ENCODE data around the gene PHACTR3. TPM values are rescaled to one million over a fixed set of nuclear protein-coding genes. Genes with fewer than 3 reads are reported as not detected.

The PHACTR3 gene
- total and polyA plus RNA-seq, 2 of the 8 experiments (the other 6 are each of a cell fraction or from before 2014, with no cell fraction given), result 0.05 to 0.13 TPM

GRCh38 chr20:59884494-59884893 lies 280.2 kb downstream of the PHACTR3 start:
- Histone ChIP-seq H4K8ac (ENCODE audit: extremely low read depth, insufficient read depth, low read length) (no peak overlapping the region), H3K9me3 (ENCODE audit: insufficient read depth in 2 of 2, low read depth in 1 of 2, low read length in 1 of 2) (peaks cover 17 to 28% of the 10 kb centered on the region in 2 experiments), H2AFZ (ENCODE audit: low read length) (no peak overlapping the region), H2BK5ac (ENCODE audit: low read depth, low read length) (no peak overlapping the region), H3K27ac (ENCODE audit: low read depth, low read length) (no peak overlapping the region), H2BK15ac (ENCODE audit: low read length) (no peak overlapping the region), H3K18ac (ENCODE audit: extremely low read depth, low read length) (no peak overlapping the region), H3K36me3 (ENCODE audit: control insufficient read depth in 2 of 4, insufficient read depth in 4 of 4, low read length in 3 of 4) (no peaks in the 10 kb centered on the region), H3K23me2 (ENCODE audit: low read depth, low read length) (no peaks in the 10 kb centered on the region), H3K9ac (replicated peaks in 1 of 4; ENCODE audit: extremely low read depth in 1 of 4, low read depth in 3 of 4, low read length in 3 of 4) (no peak overlapping the region), H4K5ac (ENCODE audit: insufficient read length, low read depth, low read length) (no peak overlapping the region), H3K56ac (replicated peaks; ENCODE audit: insufficient read length, low read depth, low read length) (no peak overlapping the region), H3K79me1 (ENCODE audit: low read depth, low read length) (no peaks in the 10 kb centered on the region), H3K27me3 (replicated peaks in 1 of 4; ENCODE audit: control insufficient read depth in 3 of 4, extremely low read depth in 1 of 4, insufficient read depth in 3 of 4, low read length in 3 of 4) (no peaks in the 10 kb centered on the region), H3K4ac (replicated peaks; ENCODE audit: insufficient read length, low read depth, low read length) (no peak overlapping the region), H3K4me3 (ENCODE audit: extremely low read depth in 1 of 4, insufficient read depth in 2 of 4, low read depth in 3 of 4, low read length in 4 of 4) (no peak overlapping the region), H2BK12ac (ENCODE audit: low read depth, low read length) (no peak overlapping the region), H4K91ac (replicated peaks; ENCODE audit: insufficient read length, low read length) (no peak overlapping the region), H2AK5ac (ENCODE audit: low read depth, low read length) (no peak overlapping the region), H2BK20ac (ENCODE audit: low read length) (no peak overlapping the region), H3K79me2 (ENCODE audit: control insufficient read depth in 1 of 2, insufficient read depth in 2 of 2, low read length in 2 of 2) (no peaks in the 10 kb centered on the region), H2BK120ac (replicated peaks; ENCODE audit: low read depth, low read length) (no peak overlapping the region), H3K23ac (ENCODE audit: insufficient read length) (no peak overlapping the region), H4K20me1 (replicated peaks in 1 of 2; ENCODE audit: control insufficient read depth in 1 of 2, insufficient read depth in 2 of 2, low read length in 2 of 2) (no peaks in the 10 kb centered on the region), H3K4me2 (ENCODE audit: insufficient read depth in 1 of 2, low read depth in 2 of 2, low read length in 2 of 2) (no peak overlapping the region), H3K4me1 (replicated peaks in 1 of 4; ENCODE audit: control insufficient read depth in 3 of 4, insufficient read depth in 4 of 4, low read length in 3 of 4) (no peaks in the 10 kb centered on the region), H3K14ac (ENCODE audit: insufficient read length) (no peak overlapping the region)
- DNase-seq (ENCODE audit: low read depth in 1 of 2, low spot score in 2 of 2), result no peak
- no peak for FAIRE-seq
- TF ChIP-seq CTBP2 (IDR thresholded peaks at IDR 0.05; ENCODE audit: borderline replicate concordance, insufficient read depth, insufficient read length, low read length), result no peak
- no peak for TF ChIP-seq MAX (IDR thresholded peaks at IDR 0.05)
- no peak for TF ChIP-seq CREB1 (IDR thresholded peaks at IDR 0.05)
- no peak for TF ChIP-seq KDM5A (IDR thresholded peaks at IDR 0.05; ENCODE audit: low read length)
- TF ChIP-seq YY1 (IDR thresholded peaks at IDR 0.05; ENCODE audit: low read depth, low read length), result no peak
- no peak for TF ChIP-seq RBBP5 (IDR thresholded peaks at IDR 0.05; ENCODE audit: borderline replicate concordance, low read depth, low read length)
- no peak for TF ChIP-seq ATF2 (IDR thresholded peaks at IDR 0.05; ENCODE audit: low read length)
- TF ChIP-seq BRCA1 (IDR thresholded peaks at IDR 0.05; ENCODE audit: low read depth, low read length), result no peak
- ChIA-PET POLR2A (ENCODE audit: partially characterized antibody) (no interaction called here), CTCF (ENCODE audit: partially characterized antibody) (no interaction called here)
- 78% methylated on average over 3 of the region's 3 CpGs; no CpG with 5 or more reads in 1 of the 2 experiments for WGBS, 2 experiments (ENCODE audit: extremely low coverage in 1 of 2, insufficient coverage in 1 of 2, insufficient read length in 1 of 2, insufficient replicate concordance in 2 of 2, low coverage in 1 of 2, low lambda C conversion rate in 2 of 2, missing lambda C conversion rate in 1 of 2)
